H1 (cell line): ENCODE measurements around the gene IL1RL1. TPM values are rescaled to one million over a fixed set of nuclear protein-coding genes. Genes with fewer than 3 reads are reported as not detected.

ENCODE experiments used
- CTCF ChIA-PET: fragments of 300-600 bp; sonication (Branson Sonifier 250); formaldehyde crosslinking; loops from one replicate; lab custom pipeline; 2021; ENCODE audit not compliant: partially characterized antibody; lab: Charles Lee
- POLR2A ChIA-PET: fragments of 300-600 bp; sonication (Branson Sonifier 250); formaldehyde crosslinking; loops from one replicate; lab custom pipeline; 2021; ENCODE audit warnings: inconsistent platforms; ENCODE audit not compliant: partially characterized antibody; lab: Charles Lee
- DNase-seq, 2 experiments: peaks; one replicate each; pipeline versions ENCODE4 v3.0.0 to v3.0.0-alpha.2; 2010 to 2022; ENCODE audit warnings: low spot score in 2 of 2, low read depth in 1 of 2, mixed read lengths in 1 of 2
- FAIRE-seq: peaks from 2 replicates; lab custom pipeline; 2011; peaks lifted over from hg19 to GRCh38; lab: Jason Lieb, UNC
- H2AFZ ChIP-seq: 2 replicates; pipeline ENCODE4 v1.8.1; 2012; ENCODE audit warnings: low read length, inconsistent platforms
- H2AK5ac ChIP-seq: 2 replicates; pipeline ENCODE4 v1.6.1; 2013; ENCODE audit warnings: low read depth, low read length
- H2BK120ac ChIP-seq: replicated peaks from 2 replicates; pipeline ENCODE3; 2013; ENCODE audit warnings: low read depth, low read length, inconsistent platforms
- H2BK12ac ChIP-seq: 2 replicates; pipeline ENCODE4 v1.6.1; 2013; ENCODE audit warnings: low read depth, low read length
- H2BK15ac ChIP-seq: 2 replicates; pipeline ENCODE4 v1.6.1; 2013; ENCODE audit warnings: low read length
- H2BK20ac ChIP-seq: 2 replicates; pipeline ENCODE4 v1.6.1; 2013; ENCODE audit warnings: low read length
- H2BK5ac ChIP-seq: 2 replicates; pipeline ENCODE4 v1.6.1; 2013; ENCODE audit warnings: low read depth, low read length
- H3K14ac ChIP-seq: 2 replicates; pipeline ENCODE4 v1.6.1; 2013; ENCODE audit warnings: inconsistent platforms; ENCODE audit not compliant: insufficient read length
- H3K18ac ChIP-seq: 2 replicates; pipeline ENCODE4 v1.6.1; 2013; ENCODE audit warnings: low read length; ENCODE audit errors: extremely low read depth
- H3K23ac ChIP-seq: 2 replicates; pipeline ENCODE4 v1.6.1; 2013; ENCODE audit warnings: inconsistent platforms; ENCODE audit not compliant: insufficient read length
- H3K23me2 ChIP-seq: 2 replicates; pipeline ENCODE4 v1.6.1; 2013; ENCODE audit warnings: low read depth, low read length
- H3K27ac ChIP-seq: 2 replicates; pipeline ENCODE4 v1.6.1; 2011; ENCODE audit warnings: low read depth, low read length, inconsistent platforms
- H3K27me3 ChIP-seq, 4 experiments: replicated peaks in 1 of 4; 1 replicate in 1 of 4; 2 replicates in 3 of 4; pipeline versions ENCODE4 v1.6.1 to v1.8.1; 2011 to 2013; ENCODE audit warnings: low read length in 3 of 4, mild to moderate bottlenecking in 3 of 4, inconsistent platforms in 2 of 4, mixed read lengths in 2 of 4, moderate library complexity in 1 of 4; ENCODE audit not compliant: control insufficient read depth in 3 of 4, insufficient read depth in 3 of 4; ENCODE audit errors: extremely low read depth in 1 of 4
- H3K36me3 ChIP-seq, 4 experiments: 2 replicates each; pipeline versions ENCODE4 v1.6.1 to v1.8.1; 2011 to 2013; ENCODE audit warnings: mild to moderate bottlenecking in 4 of 4, low read length in 3 of 4, moderate library complexity in 2 of 4, control low read depth in 1 of 4, inconsistent platforms in 1 of 4; ENCODE audit not compliant: insufficient read depth in 4 of 4, control insufficient read depth in 2 of 4
- H3K4ac ChIP-seq: replicated peaks from 2 replicates; pipeline ENCODE3; 2013; ENCODE audit warnings: low read length, low read depth, mixed read lengths, inconsistent platforms; ENCODE audit not compliant: insufficient read length
- H3K4me1 ChIP-seq, 4 experiments: replicated peaks in 1 of 4; 1 replicate in 1 of 4; 2 replicates in 3 of 4; pipeline versions ENCODE4 v1.6.1 to v1.8.1; 2011 to 2013; ENCODE audit warnings: low read length in 3 of 4, inconsistent platforms in 2 of 4, mixed read lengths in 1 of 4; ENCODE audit not compliant: insufficient read depth in 4 of 4, control insufficient read depth in 3 of 4
- H3K4me2 ChIP-seq, 2 experiments: 2 replicates each; pipeline versions ENCODE4 v1.6.1 to v1.8.1; 2011 to 2013; ENCODE audit warnings: low read depth in 2 of 2, low read length in 2 of 2, control low read depth in 1 of 2, inconsistent platforms in 1 of 2, mild to moderate bottlenecking in 1 of 2; ENCODE audit not compliant: insufficient read depth in 1 of 2
- H3K4me3 ChIP-seq, 4 experiments: fragments of 200-600, 300-600 bp in 1 of 4; sonication (generic), shearing (Covaris generic), sonication (Bioruptor Twin) in 1 of 4; 2 replicates each; pipeline versions ENCODE4 v1.5.1 to v1.8.1; 2011 to 2016; ENCODE audit warnings: low read length in 4 of 4, low read depth in 3 of 4, control low read depth in 2 of 4, inconsistent platforms in 2 of 4, mild to moderate bottlenecking in 2 of 4, mixed read lengths in 1 of 4, moderate library complexity in 1 of 4; ENCODE audit not compliant: insufficient read depth in 2 of 4; ENCODE audit errors: extremely low read depth in 1 of 4
- H3K56ac ChIP-seq: replicated peaks from 2 replicates; pipeline ENCODE3; 2013; ENCODE audit warnings: low read depth, mild to moderate bottlenecking, mixed read lengths, low read length, inconsistent platforms; ENCODE audit not compliant: insufficient read length
- H3K79me1 ChIP-seq: 2 replicates; pipeline ENCODE4 v1.6.1; 2013; ENCODE audit warnings: low read depth, low read length, control low read depth
- H3K79me2 ChIP-seq, 2 experiments: 2 replicates each; pipeline versions ENCODE4 v1.6.1 to v1.8.1; 2012 to 2013; ENCODE audit warnings: low read length in 2 of 2, mild to moderate bottlenecking in 2 of 2, inconsistent platforms in 1 of 2; ENCODE audit not compliant: insufficient read depth in 2 of 2, control insufficient read depth in 1 of 2
- H3K9ac ChIP-seq, 4 experiments: replicated peaks in 1 of 4; 1 replicate in 1 of 4; 2 replicates in 3 of 4; pipeline versions ENCODE4 v1.6.1 to v1.8.1; 2011 to 2013; ENCODE audit warnings: low read depth in 3 of 4, low read length in 3 of 4, control low read depth in 2 of 4, mild to moderate bottlenecking in 2 of 4, moderate library complexity in 2 of 4, inconsistent platforms in 1 of 4; ENCODE audit errors: extremely low read depth in 1 of 4
- H3K9me3 ChIP-seq, 2 experiments: 2 replicates each; pipeline versions ENCODE4 v1.6.1 to v1.8.1; 2012 to 2013; ENCODE audit warnings: mild to moderate bottlenecking in 2 of 2, moderate library complexity in 2 of 2, control low read depth in 1 of 2, inconsistent platforms in 1 of 2, low read depth in 1 of 2, low read length in 1 of 2, mixed read lengths in 1 of 2; ENCODE audit not compliant: insufficient read depth in 2 of 2
- H4K20me1 ChIP-seq, 2 experiments: replicated peaks in 1 of 2; 2 replicates each; pipeline versions ENCODE3 to v1.8.1; 2011 to 2013; ENCODE audit warnings: inconsistent platforms in 2 of 2, low read length in 2 of 2, mild to moderate bottlenecking in 1 of 2; ENCODE audit not compliant: insufficient read depth in 2 of 2, control insufficient read depth in 1 of 2
- H4K5ac ChIP-seq: 2 replicates; pipeline ENCODE4 v1.6.1; 2013; ENCODE audit warnings: low read length, low read depth, mixed read lengths, inconsistent platforms; ENCODE audit not compliant: insufficient read length
- H4K8ac ChIP-seq: 2 replicates; pipeline ENCODE4 v1.8.0; 2013; ENCODE audit warnings: mild to moderate bottlenecking, moderate library complexity, low read length, inconsistent platforms; ENCODE audit not compliant: insufficient read depth; ENCODE audit errors: extremely low read depth
- H4K91ac ChIP-seq: replicated peaks from 2 replicates; pipeline ENCODE3; 2013; ENCODE audit warnings: low read length, mixed read lengths, inconsistent platforms; ENCODE audit not compliant: insufficient read length
- ATF2 ChIP-seq: IDR thresholded peaks from 2 replicates; pipeline ENCODE4 v1.6.1; 2012; ENCODE audit warnings: low read length, inconsistent platforms
- BCL11A ChIP-seq, 2 experiments: IDR thresholded peaks; one replicate each; pipeline ENCODE4 v1.6.1; 2011; ENCODE audit warnings: low read depth in 2 of 2, low read length in 2 of 2, mild to moderate bottlenecking in 2 of 2
- CEBPB ChIP-seq: IDR thresholded peaks from 2 replicates; pipeline ENCODE4 v1.6.1; 2012; ENCODE audit warnings: low read depth, low read length
- CHD1 ChIP-seq: IDR thresholded peaks from 2 replicates; pipeline ENCODE4 v1.6.1; 2012; ENCODE audit warnings: low read depth, low read length, improper control_type of control experiment
- HDAC2 ChIP-seq, 2 experiments: fragments of 300-600 bp in 1 of 2; sonication (generic) in 1 of 2; IDR thresholded peaks; 2 replicates each; pipeline ENCODE4 v1.6.1; 2011 to 2012; ENCODE audit warnings: low read depth in 2 of 2, low read length in 2 of 2, mild to moderate bottlenecking in 2 of 2, moderate library complexity in 2 of 2, borderline replicate concordance in 1 of 2, inconsistent platforms in 1 of 2
- HDAC6 ChIP-seq: IDR thresholded peaks from one replicate; pipeline ENCODE4 v1.7.1; 2012; ENCODE audit warnings: low read depth, mild to moderate bottlenecking, inconsistent platforms, low read length, moderate library complexity
- JUND ChIP-seq: IDR thresholded peaks from 2 replicates; pipeline ENCODE4 v1.6.1; 2011; ENCODE audit warnings: mild to moderate bottlenecking, improper control_type of control experiment, low read length
- NRF1 ChIP-seq: IDR thresholded peaks from 2 replicates; pipeline ENCODE4 v1.6.1; 2011; ENCODE audit warnings: mild to moderate bottlenecking, low read depth, low read length, improper control_type of control experiment
- SAP30 ChIP-seq: fragments of 300-600 bp; sonication (generic); IDR thresholded peaks from 2 replicates; pipeline ENCODE4 v1.7.1; 2012; ENCODE audit warnings: low read length, moderate library complexity, mild to moderate bottlenecking, inconsistent platforms; ENCODE audit not compliant: insufficient read depth, insufficient replicate concordance
- SIRT6 ChIP-seq: IDR thresholded peaks from one replicate; pipeline ENCODE4 v1.7.1; 2012; ENCODE audit warnings: low read length, inconsistent platforms
- WGBS, 2 experiments: shearing (Covaris generic) in 1 of 2; methylation state at CpG; one replicate each; pipeline versions ENCODE4 v1.1.6 to v1.1.7; 2013 to 2015; ENCODE audit warnings: low lambda C conversion rate in 2 of 2, mixed read lengths in 2 of 2, inconsistent platforms in 1 of 2, low coverage in 1 of 2, missing lambda C conversion rate in 1 of 2; ENCODE audit not compliant: insufficient replicate concordance in 2 of 2, insufficient coverage in 1 of 2, insufficient read length in 1 of 2; ENCODE audit errors: extremely low coverage in 1 of 2, missing lambda C conversion rate in 1 of 2; 5-methylcytosine and 5-hydroxymethylcytosine counted together
- polyA plus RNA-seq, 7 experiments: library from polyadenylated mRNA; depleted of rRNA in 3 of 7; stranded (reverse) in 5 of 7; unstranded in 2 of 7; fragments of >200 nt in 5 of 7; fragments of 200-250 nt in 2 of 7; gene quantifications; 1 replicate in 5 of 7; 2 replicates in 1 of 7; 4 replicates in 1 of 7; pipeline versions ENCODE4 v1.2.1 to v1.2.3, GENCODE V29; 2011 to 2013; ENCODE audit warnings: missing spikeins in 2 of 7, mixed read lengths in 2 of 7
- total RNA-seq: library from RNA; stranded (reverse); fragmentation: NEBNext Ultra II Directional; extraction: Animal tissue kit (Norgen Biotek cat#: 25700); gene quantifications from 2 replicates; pipeline ENCODE4 v1.2.1, GENCODE V29; 2021

IL1RL1 gene
- total and polyA plus RNA-seq, 2 of the 8 experiments (the other 6 are each of a cell fraction or from before 2014, with no cell fraction given), result not detected

- Histone ChIP-seq H3K4ac (no peak overlapping the region), H2BK20ac (no peak overlapping the region), H3K27ac (no peak overlapping the region), H2AK5ac (no peak overlapping the region), H3K14ac (no peak overlapping the region), H4K91ac (no peak overlapping the region), H3K36me3 (no peaks in the 10 kb centered on the region), H4K20me1 (no peaks in the 10 kb centered on the region), H3K56ac (no peak overlapping the region), H3K79me2 (no peaks in the 10 kb centered on the region), H2AFZ (no peak overlapping the region), H3K4me3 (no peak overlapping the region), H4K8ac (no peak overlapping the region), H3K4me1 (no peaks in the 10 kb centered on the region; a peak in 1 of 7 replicates), H3K18ac (no peak overlapping the region), H3K79me1 (no peaks in the 10 kb centered on the region), H2BK12ac (no peak overlapping the region), H4K5ac (no peak overlapping the region), H2BK15ac (no peak overlapping the region), H3K23me2 (no peaks in the 10 kb centered on the region; the same call in 1 of the 2 replicates), H3K9me3 (no peaks in the 10 kb centered on the region), H3K4me2 (no peak overlapping the region), H2BK120ac (no peak overlapping the region), H2BK5ac (no peak overlapping the region), H3K9ac (no peak overlapping the region), H3K27me3 (no peaks in the 10 kb centered on the region), H3K23ac (no peak overlapping the region)
- no peak for DNase-seq
- POLR2A ChIA-PET, result no interaction called here
- CTCF ChIA-PET, result interaction anchor here (0.9 to 1.2 kb wide), 4 partner anchors 11 to 181 kb away, joined by 3 to 4 read pairs (median 4); no protein-coding TSS in a partner anchor
- FAIRE-seq, result no peak
- WGBS, 2 experiments, result 85% methylated on average over 6 of the region's 6 CpGs; no CpG with 5 or more reads in 1 of the 2 experiments
- no peak for TF ChIP-seq CHD1
- TF ChIP-seq HDAC6, result no peak
- no peak for TF ChIP-seq BCL11A (IDR thresholded peaks at IDR 0.05; ENCODE audit: low read depth in 2 of 2, low read length in 2 of 2)
- TF ChIP-seq NRF1, result no peak
- TF ChIP-seq SAP30, result no peak
- TF ChIP-seq ATF2, result no peak
- no peak for TF ChIP-seq JUND
- TF ChIP-seq HDAC2 (IDR thresholded peaks at IDR 0.05; ENCODE audit: borderline replicate concordance in 1 of 2, low read depth in 2 of 2, low read length in 2 of 2), result no peak
- no peak for TF ChIP-seq CEBPB
- TF ChIP-seq SIRT6, result no peak
These were observed 48.9 kb upstream of the IL1RL1 start for GRCh38 chr2:102262216-102263129.
